A673 (cell line): ENCODE data around the gene CRACR2B.

ENCODE experiments used
- CTCF ChIP-seq: fragments of 300-800, 200-600 bp; sonication (generic); conservative IDR thresholded peaks from 2 replicates; pipeline ENCODE4 v1.5.1; 2017; ENCODE audit warnings: low read depth, mild to moderate bottlenecking, antibody characterized with exemption, low read length, moderate library complexity, mixed read lengths
- EZH2 ChIP-seq: fragments of 200-600 bp; sonication (generic); IDR thresholded peaks from 2 replicates; pipeline ENCODE4 v1.6.1; 2017; ENCODE audit warnings: borderline replicate concordance, low read depth, mild to moderate bottlenecking, mixed read lengths, antibody characterized with exemption, low read length; ENCODE audit not compliant: poor library complexity, severe bottlenecking

GRCh38 chr11:836700-837099 lies 9.0 kb downstream of the CRACR2B start:
- TF ChIP-seq CTCF (no peak), EZH2 (no peak)
